ENCODE measurements around the gene ZNF19.

GRCh38 chr16:71501547-71501946, 12.4 kb upstream of the ZNF19 start:
- TF ChIP-seq POLR2A (IDR thresholded peaks at IDR 0.05) (no peak), CTCF (IDR thresholded peaks at IDR 0.05) (no peak)
